Heart left ventricle (tissue), 16 donors: ENCODE results near the gene TAF6. TPM values are rescaled to one million over a fixed set of nuclear protein-coding genes. Genes with fewer than 3 reads are reported as not detected.
A peak's percentile ranks its signal among the peaks of the same experiment; 100 is the strongest.

Experiments
- ATAC-seq, 4 donors: fragments of 200-7000 bp; cut with Tn5 transposase; one replicate each; pipeline ENCODE4 v1.9.1; 2020 to 2022; ENCODE audit warnings: moderate library complexity in 4 of 4, mild to moderate bottlenecking in 3 of 4, moderate number of reproducible peaks in 1 of 4
- DNase-seq, 5 donors: peaks; one replicate each; pipeline ENCODE4 v3.0.0-alpha.2; 2020
- H3K27ac ChIP-seq, 12 donors: fragments of 200-600 bp; sonication (generic) in 4 of 12; one replicate each; pipeline versions ENCODE4 v1.5.0 to v1.8.0; 2016 to 2022; ENCODE audit warnings: mild to moderate bottlenecking in 2 of 12
- H3K27me3 ChIP-seq, 9 donors: fragments of 200-600 bp; sonication (generic) in 2 of 9; one replicate each; pipeline versions ENCODE4 v1.5.1 to v1.8.0; 2016 to 2022; ENCODE audit warnings: mild to moderate bottlenecking in 3 of 9
- H3K36me3 ChIP-seq, 9 donors: fragments of 200-600 bp; sonication (generic) in 2 of 9; one replicate each; pipeline versions ENCODE4 v1.5.0 to v1.8.0; 2018 to 2022; ENCODE audit warnings: mild to moderate bottlenecking in 2 of 9
- H3K4me1 ChIP-seq, 12 donors: fragments of 200-600 bp; sonication (generic) in 4 of 12; one replicate each; pipeline versions ENCODE4 v1.5.0 to v1.8.0; 2016 to 2022; ENCODE audit warnings: mild to moderate bottlenecking in 3 of 12
- H3K4me3 ChIP-seq, 12 donors: fragments of 200-600 bp; sonication (generic) in 4 of 12; one replicate each; pipeline versions ENCODE4 v1.5.0 to v1.8.0; 2017 to 2022; ENCODE audit warnings: mild to moderate bottlenecking in 9 of 12, moderate library complexity in 4 of 12
- H3K9me3 ChIP-seq, 12 donors: fragments of 200-600 bp; sonication (generic) in 4 of 12; one replicate each; pipeline versions ENCODE4 v1.5.0 to v1.8.0; 2016 to 2022; ENCODE audit warnings: mild to moderate bottlenecking in 1 of 12
- CTCF ChIP-seq, 12 donors: fragments of 200-600 bp; sonication (generic) in 4 of 12; IDR thresholded peaks; one replicate each; pipeline versions ENCODE4 v1.5.0 to v1.8.0; 2018 to 2022; ENCODE audit warnings: antibody characterized with exemption in 12 of 12, mild to moderate bottlenecking in 5 of 12
- POLR2A ChIP-seq, 2 donors: fragments of 450-650 bp; IDR thresholded peaks; one replicate each; pipeline ENCODE4 v1.6.1; 2017; ENCODE audit warnings: antibody characterized with exemption in 2 of 2, mild to moderate bottlenecking in 2 of 2, moderate library complexity in 2 of 2
- whole genome bisulfite sequencing, 4 donors: extraction: QIAGEN DNeasy Blood & Tissue Kit in 2 of 4; methylation state at CpG; one replicate each; pipeline versions ENCODE4 v1.1.5 to v1.1.7; 2013 to 2018; 5-methylcytosine and 5-hydroxymethylcytosine counted together
- intact Hi-C, 10 donors: fragments of 100-400 bp; cut with DNase I; formaldehyde crosslinking; loops; one replicate each; pipeline versions ENCODE4 v1.11.1 to v1.14.2; 2022
- polyA plus RNA-seq, 2 donors: library from polyadenylated mRNA; stranded (reverse); fragments of 200-250 nt; gene quantifications; one replicate each; pipeline ENCODE4 v1.2.3, GENCODE V29; 2013
- total RNA-seq, 9 donors: library from RNA; depleted of rRNA in 2 of 9; stranded (reverse); fragments of >200 nt in 2 of 9; fragmentation: NEBNext Ultra II Directional in 3 of 9; extraction: Animal tissue kit (Norgen Biotek cat#: 25700) in 3 of 9; gene quantifications; one replicate each; pipeline versions ENCODE4 v1.1.0 to v1.2.4, GENCODE V29; 2016 to 2023
- donor health status: ischemic (EF 13 %, LVEDD 7.1; RV severe dilation, severe dysfunction).
- donor health status: healthy with polysubstance abuse.
- donor health status: DM: no; HTN: yes; CAD: no.
- donor health status: DM: no; HTN: no; CAD: no.
- donor health status: ischemic (EF 25% LVEDD 6.9; RV normal size, moderate dysfunction).
- donor health status: ischemic (EF 25% LVEDD 5.7; RV mildly dilated, moderate dysfunction).
- donor health status: healthy.
- donor health status: DM: yes; HTN: yes; CAD: no.
- donor health status: ischemic (EF 35%, LVEDD 5.7; RV mildly dilated, moderate dysfunction).
- donor health status: nonischemic (EF 11% LVEDD 7.7; RV severe dilation, severe dysfunction).
- donor health status: DM: yes; HTN: yes; CAD: no.
- donor health status: PGD.
- donor health status: ischemic (EF 29% LVEDD 5.4; RV normal size, mild dysfunction).
- donor health status: nonischemic (EF 23%, LVEDD 6.1; RV moderate dilation, normal function).

TAF6 gene
- total and polyA plus RNA-seq, 11 donors, result 24.9 to 80.9 (median 34.1) TPM

- intact Hi-C loops, result loop anchor here in 4 of 10 donors (5.0 to 10.0 kb wide), 2 partner anchors 39 to 173 kb away; partner anchors contain the start of genes TRIM4 (in 3 of the 4) and MBLAC1 (in 1 of the 4)
- DNase-seq, result no peak
- no peak for TF ChIP-seq POLR2A (IDR thresholded peaks at IDR 0.05)
- no peak for TF ChIP-seq CTCF (IDR thresholded peaks at IDR 0.05)
- H3K36me3 ChIP-seq, result peaks cover 0 to 32% (median 29%) of the 10 kb centered on the region in 9 donors
- H3K27ac ChIP-seq, result peak overlapping the region; percentile 70 to 97 (median 93)
- 80 to 88% (median 82%) methylated on average over 11 of the region's 11 CpGs for WGBS, 4 donors
- H3K4me1 ChIP-seq, result peaks cover 0 to 31% (median 15%) of the 10 kb centered on the region in 12 donors
- no peaks in the 10 kb centered on the region for H3K27me3 ChIP-seq
- ATAC-seq, result peak in 1 of 4 donors; percentile 8
- H3K9me3 ChIP-seq, result no peaks in the 10 kb centered on the region
- H3K4me3 ChIP-seq, result peak overlapping the region; percentile 62 to 96 (median 87)
Observed at GRCh38 chr7:100088095-100088620, 31.0 kb downstream of the TAF6 start.

GRCh38 chr7:100087055-100087750 is 32.0 kb downstream of the TAF6 start:
- Histone ChIP-seq H3K9me3 (no peaks in the 10 kb centered on the region), H3K27ac (peak overlapping the region in 2 of 12 donors; percentile 67 to 85), H3K4me3 (no peak overlapping the region), H3K4me1 (peaks cover 0 to 40% (median 20%) of the 10 kb centered on the region in 12 donors), H3K36me3 (peaks cover 0 to 22% (median 20%) of the 10 kb centered on the region in 9 donors), H3K27me3 (no peaks in the 10 kb centered on the region)
- ATAC-seq (no peak), DNase-seq (no peak)
- no peak for TF ChIP-seq POLR2A (IDR thresholded peaks at IDR 0.05)
- TF ChIP-seq CTCF (IDR thresholded peaks at IDR 0.05), result no peak
- intact Hi-C loops, result loop anchor here in 4 of 10 donors (5.0 to 10.0 kb wide), 2 partner anchors 40 to 172 kb away; partner anchors contain the start of genes TRIM4 (in 3 of the 4) and MBLAC1 (in 1 of the 4)
- whole genome bisulfite sequencing, 4 donors, result 73 to 79% (median 75%) methylated on average over 10 of the region's 10 CpGs

DNA sequence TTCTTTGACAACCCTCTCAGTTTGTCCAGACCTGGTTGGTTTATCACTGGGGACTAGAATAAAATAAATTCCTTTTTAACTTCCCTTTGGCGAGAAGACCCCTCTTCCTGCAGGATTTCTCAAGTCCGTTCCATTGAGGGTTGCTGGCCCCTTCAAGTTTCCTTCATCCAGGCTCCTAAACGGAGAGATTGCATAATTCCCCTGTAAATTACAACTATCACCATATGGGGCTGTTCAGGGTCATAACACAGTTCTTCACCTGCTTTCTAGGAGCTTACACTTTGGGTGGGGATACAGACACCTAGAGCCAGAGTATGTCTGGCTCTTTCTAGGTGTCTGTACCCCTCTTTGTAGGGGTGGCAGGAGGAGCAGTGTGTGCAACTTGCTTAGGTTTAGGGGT is 33.6 kb downstream of the TAF6 start:
- TF ChIP-seq POLR2A (IDR thresholded peaks at IDR 0.05) (no peak), CTCF (IDR thresholded peaks at IDR 0.05) (no peak)
- ATAC-seq (no peak), DNase-seq (no peak)
- intact Hi-C loops, result loop anchor here in 4 of 10 donors (5.0 to 10.0 kb wide), 2 partner anchors 42 to 171 kb away; partner anchors contain the start of genes TRIM4 (in 3 of the 4) and MBLAC1 (in 1 of the 4)
- H3K27ac ChIP-seq, result no peak overlapping the region
- peaks cover 0 to 49% (median 25%) of the 10 kb centered on the region in 12 donors for H3K4me1 ChIP-seq
- H3K9me3 ChIP-seq, result no peaks in the 10 kb centered on the region
- peaks cover 0 to 5% (median 3%) of the 10 kb centered on the region in 9 donors for H3K36me3 ChIP-seq
- H3K4me3 ChIP-seq, result no peak overlapping the region
- WGBS, 4 donors, result 58 to 66% (median 64%) methylated on average over 3 of the region's 3 CpGs
- no peaks in the 10 kb centered on the region for H3K27me3 ChIP-seq

- TF ChIP-seq CTCF (IDR thresholded peaks at IDR 0.05), result no peak
- TF ChIP-seq POLR2A (IDR thresholded peaks at IDR 0.05), result no peak
- H3K36me3 ChIP-seq, result peaks cover 0 to 20% (median 14%) of the 10 kb centered on the region in 9 donors
- no peaks in the 10 kb centered on the region for H3K27me3 ChIP-seq
- peak overlapping the region in 3 of 12 donors; percentile 75 to 97 (median 80) for H3K4me3 ChIP-seq
- H3K27ac ChIP-seq, result peak overlapping the region in 9 of 12 donors; percentile 77 to 95 (median 80)
- intact Hi-C loops, result loop anchor here in 7 of 10 donors (2.0 to 10.0 kb wide), 6 partner anchors 18 to 168 kb away; partner anchors contain the start of genes TRIM4 (in 4 of the 7), AP4M1 (in 1 of the 7), AZGP1 (in 1 of the 7) and MCM7 (in 1 of the 7)
- H3K4me1 ChIP-seq, result peaks cover 0 to 53% (median 28%) of the 10 kb centered on the region in 12 donors
- H3K9me3 ChIP-seq, result no peaks in the 10 kb centered on the region
- DNase-seq, result no peak
- ATAC-seq, result no peak
- WGBS, 4 donors, result 47 to 64% (median 59%) methylated on average over 4 of the region's 4 CpGs
Observed at GRCh38 chr7:100082978-100083377, 36.2 kb downstream of the TAF6 start.
